WTC11 (cell line): Measurements from ENCODE around the gene CDCA5. TPM values are rescaled to one million over a fixed set of nuclear protein-coding genes. Genes with fewer than 3 reads are reported as not detected.

Experiments
- ATAC-seq: fragments of 200-7000 bp; cut with Tn5 transposase; 2 replicates; pipeline ENCODE4 v1.10.0; 2021; ENCODE audit warnings: mild to moderate bottlenecking, moderate library complexity
- CTCF ChIA-PET: fragments of 300-600 bp; sonication (Branson Sonifier 250); formaldehyde crosslinking; loops from one replicate; lab custom pipeline; 2021; ENCODE audit warnings: antibody characterized with exemption; lab: Charles Lee
- POLR2A ChIA-PET: fragments of 350-600 bp; sonication (Branson Sonifier 250); formaldehyde crosslinking; loops from one replicate; lab custom pipeline; 2021; ENCODE audit warnings: antibody characterized with exemption; lab: Charles Lee
- DNase-seq: peaks from one replicate; pipeline ENCODE4 v3.0.0; 2021; ENCODE audit warnings: low spot score
- H3K27ac Mint-ChIP-seq: 2 replicates; pipeline ENCODE4 v1.8.0; 2021; ENCODE audit warnings: mixed read lengths
- H3K27me3 Mint-ChIP-seq: 2 replicates; pipeline ENCODE4 v1.8.0; 2021; ENCODE audit warnings: low read depth, mild to moderate bottlenecking, moderate library complexity, mixed read lengths
- H3K36me3 Mint-ChIP-seq: 2 replicates; pipeline ENCODE4 v1.8.0; 2021; ENCODE audit warnings: mixed read lengths
- H3K4me1 Mint-ChIP-seq: 2 replicates; pipeline ENCODE4 v1.8.0; 2022; ENCODE audit warnings: mixed read lengths
- H3K4me3 Mint-ChIP-seq: 2 replicates; pipeline ENCODE4 v1.8.0; 2021; ENCODE audit warnings: mild to moderate bottlenecking, moderate library complexity, mixed read lengths
- H3K9me3 Mint-ChIP-seq: 2 replicates; pipeline ENCODE4 v1.8.0; 2021; ENCODE audit warnings: mixed read lengths
- CREM ChIP-seq: sonication (generic); formaldehyde crosslinking; IDR thresholded peaks from 2 replicates; pipeline ENCODE4 v1.8.1; 2022; ENCODE audit warnings: mild to moderate bottlenecking, missing genetic modification reagents, moderate library complexity
- CTCF ChIP-seq: fragments of 200-600 bp; IDR thresholded peaks from 2 replicates; pipeline ENCODE4 v1.8.0; 2022; ENCODE audit warnings: antibody characterized with exemption
- E2F4 ChIP-seq: sonication (generic); formaldehyde crosslinking; IDR thresholded peaks from 2 replicates; pipeline ENCODE4 v1.8.1; 2022; ENCODE audit warnings: low read depth, mild to moderate bottlenecking, moderate library complexity, missing genetic modification reagents, borderline replicate concordance
- EMX1 ChIP-seq: fragments of 250-450 bp; sonication (Bioruptor Pico); IDR thresholded peaks from 2 replicates; pipeline ENCODE4 v1.8.0; 2021; ENCODE audit warnings: mild to moderate bottlenecking
- ETV6 ChIP-seq: sonication (generic); formaldehyde crosslinking; IDR thresholded peaks from 2 replicates; pipeline ENCODE4 v1.8.1; 2022; ENCODE audit warnings: mild to moderate bottlenecking, missing genetic modification reagents
- GTF2I ChIP-seq: fragments of 250-450 bp; sonication (Bioruptor Pico); conservative IDR thresholded peaks from 2 replicates; pipeline ENCODE4 v1.4.0; 2021; ENCODE audit warnings: mild to moderate bottlenecking
- IRF2 ChIP-seq: sonication (generic); formaldehyde crosslinking; IDR thresholded peaks from 2 replicates; pipeline ENCODE4 v1.8.0; 2022; ENCODE audit warnings: low read depth, missing genetic modification reagents, borderline replicate concordance
- KAT7 ChIP-seq: sonication (generic); formaldehyde crosslinking; IDR thresholded peaks from 2 replicates; pipeline ENCODE4 v1.8.1; 2023; ENCODE audit warnings: missing genetic modification reagents, mild to moderate bottlenecking, borderline replicate concordance
- MLX ChIP-seq: sonication (generic); formaldehyde crosslinking; IDR thresholded peaks from 2 replicates; pipeline ENCODE4 v1.8.1; 2023; ENCODE audit warnings: mild to moderate bottlenecking, missing genetic modification reagents, moderate library complexity
- NFATC4 ChIP-seq: fragments of 250-450 bp; sonication (Bioruptor Pico); IDR thresholded peaks from 2 replicates; pipeline ENCODE4 v1.9.0; 2021; ENCODE audit warnings: mild to moderate bottlenecking
- NR2C2 ChIP-seq: sonication (generic); formaldehyde crosslinking; IDR thresholded peaks from 2 replicates; pipeline ENCODE4 v1.8.0; 2022; ENCODE audit warnings: mild to moderate bottlenecking, missing genetic modification reagents
- NR3C1 ChIP-seq: sonication (generic); formaldehyde crosslinking; conservative IDR thresholded peaks from 2 replicates; pipeline ENCODE4 v1.8.1; 2023; ENCODE audit warnings: low read depth, mild to moderate bottlenecking, missing genetic modification reagents
- PREB ChIP-seq: sonication (generic); formaldehyde crosslinking; IDR thresholded peaks from 2 replicates; pipeline ENCODE4 v1.8.1; 2022; ENCODE audit warnings: mild to moderate bottlenecking, missing genetic modification reagents, moderate library complexity, borderline replicate concordance
- RELA ChIP-seq: sonication (generic); formaldehyde crosslinking; IDR thresholded peaks from 2 replicates; pipeline ENCODE4 v1.8.1; 2022; ENCODE audit warnings: missing genetic modification reagents, mild to moderate bottlenecking, borderline replicate concordance
- RORB ChIP-seq: fragments of 250-450 bp; sonication (Bioruptor Pico); IDR thresholded peaks from 2 replicates; pipeline ENCODE4 v1.9.0; 2021; ENCODE audit warnings: mild to moderate bottlenecking
- TCF7 ChIP-seq: sonication (generic); formaldehyde crosslinking; IDR thresholded peaks from 2 replicates; pipeline ENCODE4 v1.8.0; 2022; ENCODE audit warnings: mild to moderate bottlenecking, low read depth, missing genetic modification reagents, moderate library complexity
- TEAD4 ChIP-seq: sonication (generic); formaldehyde crosslinking; IDR thresholded peaks from 2 replicates; pipeline ENCODE4 v1.8.0; 2022; ENCODE audit warnings: mild to moderate bottlenecking, missing genetic modification reagents
- ZBTB43 ChIP-seq: sonication (generic); formaldehyde crosslinking; IDR thresholded peaks from 2 replicates; pipeline ENCODE4 v1.8.1; 2023; ENCODE audit warnings: mild to moderate bottlenecking, missing genetic modification reagents
- ZNF121 ChIP-seq: sonication (generic); formaldehyde crosslinking; IDR thresholded peaks from 2 replicates; pipeline ENCODE4 v1.8.0; 2023; ENCODE audit warnings: missing genetic modification reagents
- ZNF232 ChIP-seq: sonication (generic); formaldehyde crosslinking; IDR thresholded peaks from 2 replicates; pipeline ENCODE4 v1.8.0; 2022; ENCODE audit warnings: mild to moderate bottlenecking, missing genetic modification reagents
- ZNF396 ChIP-seq: fragments of 250-450 bp; sonication (Bioruptor Pico); IDR thresholded peaks from 2 replicates; pipeline ENCODE4 v1.8.0; 2021; ENCODE audit warnings: mild to moderate bottlenecking, moderate library complexity, borderline replicate concordance
- total RNA-seq: library from RNA; stranded (reverse); gene quantifications from 3 replicates; pipeline ENCODE4 v1.2.3, GENCODE V29; 2021

CDCA5 gene
- total RNA-seq, 1 experiment from 2014 or later, result 95.9 TPM

- Mint-ChIP-seq H3K36me3 (no peaks in the 10 kb centered on the region), H3K27ac (no peak overlapping the region), H3K4me3 (no peak overlapping the region), H3K27me3 (no peaks in the 10 kb centered on the region; the same call in 1 of the 2 replicates), H3K9me3 (no peaks in the 10 kb centered on the region), H3K4me1 (peaks cover 2% of the 10 kb centered on the region)
- POLR2A ChIA-PET, result no interaction called here
- CTCF ChIA-PET, result interaction anchor here (0.5 to 1.0 kb wide), 2 partner anchors 54 to 79 kb away, joined by 3 read pairs; no protein-coding TSS in a partner anchor
- ATAC-seq (no peak), DNase-seq (no peak)
- TF ChIP-seq NR2C2 (CRISPR knock-in tag) (no peak), TEAD4 (CRISPR knock-in tag) (no peak), TCF7 (no peak), ZNF232 (CRISPR knock-in tag) (no peak), CREM (CRISPR knock-in tag) (no peak), IRF2 (CRISPR knock-in tag) (no peak), NR3C1 (CRISPR knock-in tag) (no peak), GTF2I (CRISPR knock-in tag) (no peak), KAT7 (CRISPR knock-in tag) (no peak), RORB (CRISPR knock-in tag) (no peak), NFATC4 (no peak), ETV6 (no peak)
Measured at GRCh38 chr11:65058012-65058411, 25.8 kb downstream of the CDCA5 start.

- Mint-ChIP-seq H3K27me3 (no peaks in the 10 kb centered on the region; the same call in 1 of the 2 replicates), H3K4me3 (no peak overlapping the region), H3K9me3 (no peaks in the 10 kb centered on the region), H3K36me3 (no peaks in the 10 kb centered on the region), H3K4me1 (peaks cover 2% of the 10 kb centered on the region), H3K27ac (no peak overlapping the region)
- ATAC-seq, result no peak
- TF ChIP-seq E2F4 (CRISPR knock-in tag), result no peak
- TF ChIP-seq CTCF, result no peak
- TF ChIP-seq ZNF121 (CRISPR knock-in tag), result no peak
- TF ChIP-seq MLX (CRISPR knock-in tag), result no peak
- no peak for TF ChIP-seq PREB (CRISPR knock-in tag)
- TF ChIP-seq ZBTB43 (CRISPR knock-in tag), result no peak
- TF ChIP-seq ZNF396 (CRISPR knock-in tag), result no peak
- no peak for TF ChIP-seq NR2C2 (CRISPR knock-in tag)
- TF ChIP-seq RELA (CRISPR knock-in tag), result no peak
- TF ChIP-seq EMX1, result no peak
- POLR2A ChIA-PET, result no interaction called here
- no peak for DNase-seq
- CTCF ChIA-PET, result interaction anchor here (0.7 kb wide), 1 partner anchor 43 kb away, joined by 3 read pairs; the partner anchor contains the start of gene ARL2
Measured at GRCh38 chr11:65057526-65057925, 26.3 kb downstream of the CDCA5 start.
